Endothelial cell of umbilical vein (primary cell): ENCODE data around the gene NCAPG. TPM values are rescaled to one million over a fixed set of nuclear protein-coding genes. Genes with fewer than 3 reads are reported as not detected.

Source experiments
- BruUV-seq: library from RNA; stranded (reverse); fragments of 400-500 nt; replicated peaks from 2 replicates; lab custom pipeline; 2021; lab: Mats Ljungman, UMichigan
- CTCF ChIA-PET: fragments of 300-600, 350-600 bp; sonication (Branson Sonifier 250); formaldehyde crosslinking; loops from one replicate; lab custom pipeline; 2021; ENCODE audit warnings: antibody characterized with exemption, inconsistent platforms; lab: Charles Lee
- POLR2A ChIA-PET: fragments of 300-600, 350-600 bp; sonication (Branson Sonifier 250); formaldehyde crosslinking; loops from one replicate; lab custom pipeline; 2021; ENCODE audit warnings: antibody characterized with exemption, inconsistent platforms; lab: Charles Lee
- DNase-seq: peaks from one replicate; pipeline ENCODE4 v3.0.0-alpha.2; 2011; ENCODE audit warnings: low read depth, low spot score
- FAIRE-seq: peaks from 2 replicates; lab custom pipeline; 2011; peaks lifted over from hg19 to GRCh38; lab: Jason Lieb, UNC
- H2AFZ ChIP-seq: 2 replicates; pipeline ENCODE4 v1.6.0; 2012; ENCODE audit warnings: low read depth, low read length, control low read depth, inconsistent platforms
- H3K27ac ChIP-seq: 2 replicates; pipeline ENCODE4 v1.5.1; 2011; ENCODE audit warnings: low read depth, mild to moderate bottlenecking, control low read depth, low read length, moderate library complexity; ENCODE audit not compliant: insufficient read depth
- H3K27me3 ChIP-seq, 2 experiments: 2 replicates each; pipeline versions ENCODE4 v1.6.0 to v1.6.1; 2011; ENCODE audit warnings: low read length in 2 of 2, mixed read lengths in 1 of 2; ENCODE audit not compliant: control insufficient read depth in 2 of 2, insufficient read depth in 2 of 2
- H3K36me3 ChIP-seq, 2 experiments: 2 replicates in 1 of 2; 3 replicates in 1 of 2; pipeline ENCODE4 v1.5.1; 2011; ENCODE audit warnings: low read length in 2 of 2, mild to moderate bottlenecking in 1 of 2, moderate library complexity in 1 of 2; ENCODE audit not compliant: control insufficient read depth in 2 of 2, insufficient read depth in 2 of 2; ENCODE audit errors: extremely low read depth in 1 of 2
- H3K4me1 ChIP-seq: 3 replicates; pipeline ENCODE4 v1.5.1; 2011; ENCODE audit warnings: mild to moderate bottlenecking, low read length; ENCODE audit not compliant: control insufficient read depth, insufficient read depth; ENCODE audit errors: extremely low read depth
- H3K4me2 ChIP-seq: 2 replicates; pipeline ENCODE4 v1.6.1; 2011; ENCODE audit warnings: low read length, control low read depth, mixed read lengths; ENCODE audit not compliant: insufficient read depth
- H3K4me3 ChIP-seq, 3 experiments: fragments of 200-600 bp in 1 of 3; sonication (generic), shearing (Covaris generic) in 1 of 3; replicated peaks in 1 of 3; 2 replicates each; pipeline ENCODE4 v1.5.1; 2011 to 2016; ENCODE audit warnings: control low read depth in 3 of 3, low read length in 3 of 3, mild to moderate bottlenecking in 2 of 3, inconsistent platforms in 1 of 3, low read depth in 1 of 3, moderate library complexity in 1 of 3; ENCODE audit not compliant: insufficient read depth in 1 of 3
- H3K79me2 ChIP-seq: 2 replicates; pipeline ENCODE4 v1.6.0; 2012; ENCODE audit warnings: low read length, inconsistent platforms; ENCODE audit not compliant: control insufficient read depth, insufficient read depth
- H3K9ac ChIP-seq: replicated peaks from 2 replicates; pipeline ENCODE3; 2011; ENCODE audit warnings: low read length, control low read depth; ENCODE audit not compliant: insufficient read depth; ENCODE audit errors: extremely low read depth
- H3K9me1 ChIP-seq: replicated peaks from 3 replicates; pipeline ENCODE4 v1.6.0; 2011; ENCODE audit warnings: mild to moderate bottlenecking, low read length; ENCODE audit not compliant: control insufficient read depth, insufficient read depth; ENCODE audit errors: extremely low read depth
- H3K9me3 ChIP-seq: replicated peaks from 2 replicates; pipeline ENCODE4 v1.5.1; 2012; ENCODE audit warnings: low read length, inconsistent platforms; ENCODE audit not compliant: control insufficient read depth, insufficient read depth
- H4K20me1 ChIP-seq: replicated peaks from 2 replicates; pipeline ENCODE3; 2011; ENCODE audit warnings: mild to moderate bottlenecking, low read length; ENCODE audit not compliant: control insufficient read depth, insufficient read depth; ENCODE audit errors: extremely low read depth
- EZH2 ChIP-seq: IDR thresholded peaks from 2 replicates; pipeline ENCODE4 v1.6.1; 2012; ENCODE audit warnings: borderline replicate concordance, low read depth, mild to moderate bottlenecking, moderate library complexity, low read length, inconsistent platforms; ENCODE audit not compliant: severe bottlenecking
- FOS ChIP-seq: IDR thresholded peaks from 2 replicates; pipeline ENCODE4 v1.6.1; 2011; ENCODE audit warnings: mild to moderate bottlenecking, low read length, moderate library complexity, borderline replicate concordance; ENCODE audit not compliant: insufficient read depth
- GATA2 ChIP-seq: IDR thresholded peaks from 2 replicates; pipeline ENCODE4 v1.7.0; 2011; ENCODE audit warnings: low read depth, mild to moderate bottlenecking, moderate library complexity, mixed read lengths, low read length; ENCODE audit not compliant: insufficient read length, insufficient read depth
- JUN ChIP-seq: IDR thresholded peaks from 2 replicates; pipeline ENCODE4 v1.6.1; 2011; ENCODE audit warnings: borderline replicate concordance, low read depth; ENCODE audit not compliant: insufficient read length, insufficient read depth
- MYC ChIP-seq: IDR thresholded peaks from one replicate; pipeline ENCODE4 v1.6.1; 2011; ENCODE audit warnings: mild to moderate bottlenecking, low read depth, low read length
- POLR2A ChIP-seq: IDR thresholded peaks from 2 replicates; pipeline ENCODE4 v1.6.1; 2012; ENCODE audit warnings: low read depth, mild to moderate bottlenecking, control low read depth, low read length
- POLR2AphosphoS5 ChIP-seq: IDR thresholded peaks from 2 replicates; pipeline ENCODE4 v1.6.1; 2012; ENCODE audit warnings: low read depth, mild to moderate bottlenecking, control low read depth, low read length, moderate library complexity; ENCODE audit not compliant: insufficient read depth
- dilution Hi-C: fragments of 300-500 bp; cut with MboI; formaldehyde crosslinking; loops from one replicate; pipeline ENCODE4 v1.15.0; 2019; ENCODE audit warnings: low sequenced_read_pairs; ENCODE audit not compliant: extremely low pct_ligation_motif_present
- intact Hi-C: fragments of 100-400 bp; cut with micrococcal nuclease; formaldehyde crosslinking; loops from one replicate; pipeline ENCODE4 v1.10.0; 2022
- polyA plus RNA-seq, 4 experiments: library from polyadenylated mRNA; depleted of rRNA in 3 of 4; stranded (reverse) in 3 of 4; unstranded in 1 of 4; fragments of >200 nt; gene quantifications; 2 replicates each; pipeline versions ENCODE4 v1.2.1 to v1.2.3, GENCODE V29; 2011 to 2012; ENCODE audit warnings: missing spikeins in 1 of 4
- total RNA-seq: library from RNA; stranded (reverse); gene quantifications from 2 replicates; pipeline ENCODE4 v1.2.3, GENCODE V29; 2021
- TF ChIP-seq, protein P1 (sequence below): IDR thresholded peaks from 2 replicates; pipeline ENCODE4 v1.6.1; 2011; ENCODE audit not compliant: insufficient read depth, insufficient read length
- TF ChIP-seq, protein P2 (sequence below), 2 donors: IDR thresholded peaks; 1 replicate in 1 of 2; 2 replicates in 1 of 2; pipeline ENCODE4 v1.5.1; 2011; ENCODE audit warnings: low read length in 2 of 2, mild to moderate bottlenecking in 2 of 2, moderate library complexity in 2 of 2, control low read depth in 1 of 2, inconsistent platforms in 1 of 2, low read depth in 1 of 2; ENCODE audit not compliant: insufficient read depth in 1 of 2; ENCODE audit errors: extremely low read depth in 1 of 2

The NCAPG gene
- total and polyA plus RNA-seq, 2 donors (not counting 3 experiments of a cell fraction or from before 2014, with no cell fraction given) = 11.6 to 66.4 TPM

DNA sequence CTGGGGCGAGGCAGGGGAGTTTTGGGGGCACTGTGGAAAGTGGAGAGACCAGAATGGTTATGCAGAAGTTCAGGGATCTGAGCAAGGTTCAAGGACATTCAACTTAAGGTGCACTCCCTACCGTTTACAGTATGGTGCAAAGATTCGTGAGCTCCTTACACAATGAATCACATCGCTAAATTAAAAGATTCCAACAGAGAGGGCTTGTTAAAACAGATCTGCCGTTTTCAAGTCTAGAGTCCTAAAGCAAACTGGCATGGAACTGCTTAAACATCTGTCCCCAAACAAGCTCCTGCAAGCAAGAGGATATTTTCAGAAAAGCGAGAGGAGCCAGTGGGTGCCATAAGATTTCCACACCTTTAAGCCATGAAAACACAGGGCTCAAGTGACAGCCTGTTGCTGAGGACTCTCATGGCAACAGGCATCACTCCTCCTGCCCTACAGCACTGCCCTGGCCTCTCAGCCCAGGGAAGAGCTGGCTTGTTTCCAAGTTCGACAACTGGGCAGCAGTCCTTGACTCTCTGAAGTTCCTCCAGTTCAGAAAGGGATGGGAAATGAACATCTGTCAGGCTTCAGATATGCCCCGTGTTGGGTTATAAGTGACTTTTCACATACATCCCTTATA is 39.4 kb upstream of the NCAPG start:
- dilution Hi-C loops (no loop called here), intact Hi-C loops (no loop called here)
- H3K4me1 ChIP-seq = no peaks in the 10 kb centered on the region
- no peak overlapping the region for H3K9ac ChIP-seq
- POLR2A ChIA-PET = no interaction called here
- no TSS peak for BruUV-seq
- no peak overlapping the region for H3K4me3 ChIP-seq
- CTCF ChIA-PET = no interaction called here
- no peak overlapping the region for H3K4me2 ChIP-seq
- H3K9me1 ChIP-seq = no peaks in the 10 kb centered on the region
- no peaks in the 10 kb centered on the region for H3K27me3 ChIP-seq
- H2AFZ ChIP-seq = no peak overlapping the region
- no peaks in the 10 kb centered on the region for H3K79me2 ChIP-seq
- no peak for FAIRE-seq
- no peak for DNase-seq
- H4K20me1 ChIP-seq = no peaks in the 10 kb centered on the region
- H3K9me3 ChIP-seq = no peaks in the 10 kb centered on the region
- H3K36me3 ChIP-seq = no peaks in the 10 kb centered on the region
- TF ChIP-seq POLR2A (no peak), POLR2AphosphoS5 (no peak), FOS (no peak), GATA2 (no peak), EZH2 (no peak), JUN (no peak), MYC (no peak)
- TF ChIP-seq, protein P1, sequence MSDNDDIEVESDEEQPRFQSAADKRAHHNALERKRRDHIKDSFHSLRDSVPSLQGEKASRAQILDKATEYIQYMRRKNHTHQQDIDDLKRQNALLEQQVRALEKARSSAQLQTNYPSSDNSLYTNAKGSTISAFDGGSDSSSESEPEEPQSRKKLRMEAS = no peak
- TF ChIP-seq, protein P2, sequence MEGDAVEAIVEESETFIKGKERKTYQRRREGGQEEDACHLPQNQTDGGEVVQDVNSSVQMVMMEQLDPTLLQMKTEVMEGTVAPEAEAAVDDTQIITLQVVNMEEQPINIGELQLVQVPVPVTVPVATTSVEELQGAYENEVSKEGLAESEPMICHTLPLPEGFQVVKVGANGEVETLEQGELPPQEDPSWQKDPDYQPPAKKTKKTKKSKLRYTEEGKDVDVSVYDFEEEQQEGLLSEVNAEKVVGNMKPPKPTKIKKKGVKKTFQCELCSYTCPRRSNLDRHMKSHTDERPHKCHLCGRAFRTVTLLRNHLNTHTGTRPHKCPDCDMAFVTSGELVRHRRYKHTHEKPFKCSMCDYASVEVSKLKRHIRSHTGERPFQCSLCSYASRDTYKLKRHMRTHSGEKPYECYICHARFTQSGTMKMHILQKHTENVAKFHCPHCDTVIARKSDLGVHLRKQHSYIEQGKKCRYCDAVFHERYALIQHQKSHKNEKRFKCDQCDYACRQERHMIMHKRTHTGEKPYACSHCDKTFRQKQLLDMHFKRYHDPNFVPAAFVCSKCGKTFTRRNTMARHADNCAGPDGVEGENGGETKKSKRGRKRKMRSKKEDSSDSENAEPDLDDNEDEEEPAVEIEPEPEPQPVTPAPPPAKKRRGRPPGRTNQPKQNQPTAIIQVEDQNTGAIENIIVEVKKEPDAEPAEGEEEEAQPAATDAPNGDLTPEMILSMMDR (IDR thresholded peaks at IDR 0.05; ENCODE audit: extremely low read depth in 1 of 2, insufficient read depth in 1 of 2, low read depth in 1 of 2, low read length in 2 of 2) = no peak
- no peak overlapping the region for H3K27ac ChIP-seq
